ENCODE measurements around the gene TCF7L1. TPM values are rescaled to one million over a fixed set of nuclear protein-coding genes. Genes with fewer than 3 reads are reported as not detected.

Gene TCF7L1
- total and polyA plus RNA-seq, 2 of the 13 experiments (the other 11 are each of a cell fraction or from before 2014, with no cell fraction given) = 0.04 to 0.15 TPM

GRCh38 chr2:85175369-85176299 lies 42.4 kb downstream of the TCF7L1 start (continued):
- TF ChIP-seq MTA1 (CRISPR knock-in tag; IDR thresholded peaks at IDR 0.05; ENCODE audit: borderline replicate concordance) (no peak), ZNF496 (CRISPR knock-in tag; IDR thresholded peaks at IDR 0.05; ENCODE audit: insufficient replicate concordance) (no peak), SPEN (CRISPR knock-in tag; IDR thresholded peaks at IDR 0.05; ENCODE audit: low read depth) (0 out of 2 replicates have a peak, but pooled peaks have one; percentile 39), HNF1A (IDR thresholded peaks at IDR 0.05; ENCODE audit: low read depth) (no peak), HNF1A (CRISPR knock-in tag; IDR thresholded peaks at IDR 0.05; ENCODE audit: borderline replicate concordance) (no peak), ATF7 (IDR thresholded peaks at IDR 0.05) (no peak), ATF7 (CRISPR knock-in tag; IDR thresholded peaks at IDR 0.05) (no peak), SMAD3 (CRISPR knock-in tag; IDR thresholded peaks at IDR 0.05) (no peak), ZBTB37 (CRISPR knock-in tag; IDR thresholded peaks at IDR 0.05) (no peak), ZNF180 (CRISPR knock-in tag; IDR thresholded peaks at IDR 0.05; ENCODE audit: borderline replicate concordance, low read depth) (no peak), ZNF205 (CRISPR knock-in tag; IDR thresholded peaks at IDR 0.05) (peak; percentile 91; the same call in 1 of the 2 replicates), MEIS1 (CRISPR knock-in tag; IDR thresholded peaks at IDR 0.05; ENCODE audit: borderline replicate concordance) (no peak; the same call in 1 of the 2 replicates), IRX3 (CRISPR knock-in tag; IDR thresholded peaks at IDR 0.05; ENCODE audit: borderline replicate concordance, low read depth) (no peak), ZNF788 (CRISPR knock-in tag; IDR thresholded peaks at IDR 0.05; ENCODE audit: borderline replicate concordance) (peak; percentile 47; the same call in 1 of the 2 replicates), PAWR (CRISPR knock-in tag; IDR thresholded peaks at IDR 0.05; ENCODE audit: borderline replicate concordance) (no peak), MYC (CRISPR knock-in tag; IDR thresholded peaks at IDR 0.05; ENCODE audit: borderline replicate concordance) (peak; percentile 58; the same call in 1 of the 2 replicates), ETV5 (CRISPR knock-in tag; IDR thresholded peaks at IDR 0.05; ENCODE audit: borderline replicate concordance) (peak; percentile 61; the same call in 1 of the 2 replicates), HNF4G (IDR thresholded peaks at IDR 0.05; ENCODE audit: borderline replicate concordance, low read depth, low read length) (peak; percentile 58; the same call in 1 of the 2 replicates), HNF4G (CRISPR knock-in tag; IDR thresholded peaks at IDR 0.05; ENCODE audit: borderline replicate concordance, low read depth) (no peak)
- TF ChIP-seq, protein P1, sequence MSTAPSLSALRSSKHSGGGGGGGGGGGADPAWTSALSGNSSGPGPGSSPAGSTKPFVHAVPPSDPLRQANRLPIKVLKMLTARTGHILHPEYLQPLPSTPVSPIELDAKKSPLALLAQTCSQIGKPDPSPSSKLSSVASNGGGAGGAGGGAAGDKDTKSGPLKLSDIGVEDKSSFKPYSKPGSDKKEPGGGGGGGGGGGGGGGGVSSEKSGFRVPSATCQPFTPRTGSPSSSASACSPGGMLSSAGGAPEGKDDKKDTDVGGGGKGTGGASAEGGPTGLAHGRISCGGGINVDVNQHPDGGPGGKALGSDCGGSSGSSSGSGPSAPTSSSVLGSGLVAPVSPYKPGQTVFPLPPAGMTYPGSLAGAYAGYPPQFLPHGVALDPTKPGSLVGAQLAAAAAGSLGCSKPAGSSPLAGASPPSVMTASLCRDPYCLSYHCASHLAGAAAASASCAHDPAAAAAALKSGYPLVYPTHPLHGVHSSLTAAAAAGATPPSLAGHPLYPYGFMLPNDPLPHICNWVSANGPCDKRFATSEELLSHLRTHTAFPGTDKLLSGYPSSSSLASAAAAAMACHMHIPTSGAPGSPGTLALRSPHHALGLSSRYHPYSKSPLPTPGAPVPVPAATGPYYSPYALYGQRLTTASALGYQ (CRISPR knock-in tag; IDR thresholded peaks at IDR 0.05) = no peak
- TF ChIP-seq, protein P2, sequence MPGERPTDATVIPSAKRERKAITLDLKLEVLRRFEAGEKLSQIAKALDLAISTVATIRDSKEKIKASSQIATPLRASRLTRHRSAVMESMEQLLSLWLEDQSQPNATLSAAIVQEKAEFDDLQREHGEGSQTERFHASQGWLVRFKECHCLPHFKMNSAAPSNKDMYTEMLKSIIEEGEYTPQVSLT (CRISPR knock-in tag; IDR thresholded peaks at IDR 0.05; ENCODE audit: borderline replicate concordance, low read depth) = no peak

Measured in HepG2 (cell line).